SU-DHL-6 (cell line): ENCODE results near the gene EXT2.

Experiments used
- EZH2phosphoT487 ChIP-seq: fragments of 200-600 bp; sonication (generic), shearing (Covaris generic); conservative IDR thresholded peaks from 2 replicates; pipeline ENCODE4 v1.6.1; 2018; ENCODE audit warnings: mild to moderate bottlenecking, antibody characterized with exemption, low read length, moderate library complexity, mixed read lengths
- TF ChIP-seq, protein P1 (sequence below): fragments of 200-600 bp; sonication (generic); IDR thresholded peaks from one replicate; pipeline ENCODE4 v1.5.1; 2017; ENCODE audit warnings: antibody characterized with exemption, mild to moderate bottlenecking, low read length, moderate library complexity; ENCODE audit not compliant: insufficient read depth, poor library complexity, severe bottlenecking

GRCh38 chr11:44047298-44047697 is 48.2 kb upstream of the EXT2 start:
- TF ChIP-seq, protein P1, sequence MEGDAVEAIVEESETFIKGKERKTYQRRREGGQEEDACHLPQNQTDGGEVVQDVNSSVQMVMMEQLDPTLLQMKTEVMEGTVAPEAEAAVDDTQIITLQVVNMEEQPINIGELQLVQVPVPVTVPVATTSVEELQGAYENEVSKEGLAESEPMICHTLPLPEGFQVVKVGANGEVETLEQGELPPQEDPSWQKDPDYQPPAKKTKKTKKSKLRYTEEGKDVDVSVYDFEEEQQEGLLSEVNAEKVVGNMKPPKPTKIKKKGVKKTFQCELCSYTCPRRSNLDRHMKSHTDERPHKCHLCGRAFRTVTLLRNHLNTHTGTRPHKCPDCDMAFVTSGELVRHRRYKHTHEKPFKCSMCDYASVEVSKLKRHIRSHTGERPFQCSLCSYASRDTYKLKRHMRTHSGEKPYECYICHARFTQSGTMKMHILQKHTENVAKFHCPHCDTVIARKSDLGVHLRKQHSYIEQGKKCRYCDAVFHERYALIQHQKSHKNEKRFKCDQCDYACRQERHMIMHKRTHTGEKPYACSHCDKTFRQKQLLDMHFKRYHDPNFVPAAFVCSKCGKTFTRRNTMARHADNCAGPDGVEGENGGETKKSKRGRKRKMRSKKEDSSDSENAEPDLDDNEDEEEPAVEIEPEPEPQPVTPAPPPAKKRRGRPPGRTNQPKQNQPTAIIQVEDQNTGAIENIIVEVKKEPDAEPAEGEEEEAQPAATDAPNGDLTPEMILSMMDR, result no peak
- no peak for TF ChIP-seq EZH2phosphoT487
